Neural cell (in vitro differentiated cells): ENCODE results near the gene PRUNE2. TPM values are rescaled to one million over a fixed set of nuclear protein-coding genes. Genes with fewer than 3 reads are reported as not detected.

Experiments
- H2AFZ ChIP-seq: fragments of 200-600, 300-800 bp; sonication (generic), shearing (Covaris generic); 2 replicates; pipeline ENCODE4 v1.6.0; 2014; ENCODE audit warnings: low read depth, mild to moderate bottlenecking, antibody characterized with exemption, low read length, moderate library complexity
- H3F3A ChIP-seq: fragments of 200-600 bp; shearing (Covaris generic); 2 replicates; pipeline ENCODE4 v1.6.1; 2016; ENCODE audit warnings: mild to moderate bottlenecking, moderate library complexity, mixed read lengths, antibody characterized with exemption, low read length; ENCODE audit not compliant: insufficient read depth, poor library complexity, severe bottlenecking
- H3K27ac ChIP-seq: fragments of 200-600, 300-800 bp; sonication (generic), shearing (Covaris generic); 2 replicates; pipeline ENCODE4 v1.5.1; 2014; ENCODE audit warnings: mild to moderate bottlenecking, low read length, moderate library complexity
- H3K27me3 ChIP-seq: fragments of 300-800, 200-600 bp; sonication (generic), shearing (Covaris generic); 2 replicates; pipeline ENCODE4 v1.6.0; 2014; ENCODE audit warnings: mild to moderate bottlenecking, low read depth, low read length, moderate library complexity; ENCODE audit not compliant: insufficient read depth
- H3K36me3 ChIP-seq: fragments of 300-800, 200-600 bp; sonication (generic), shearing (Covaris generic); 2 replicates; pipeline ENCODE4 v1.5.1; 2014; ENCODE audit warnings: mild to moderate bottlenecking, antibody characterized with exemption, low read length, moderate library complexity; ENCODE audit not compliant: insufficient read depth
- H3K4me2 ChIP-seq: fragments of 300-800, 200-600 bp; sonication (generic), shearing (Covaris generic); 2 replicates; pipeline ENCODE4 v1.6.0; 2014; ENCODE audit warnings: mild to moderate bottlenecking, low read length
- H3K4me3 ChIP-seq: fragments of 300-800, 200-600 bp; sonication (generic), shearing (Covaris generic); 2 replicates; pipeline ENCODE4 v1.5.1; 2014; ENCODE audit warnings: mild to moderate bottlenecking, low read length, moderate library complexity
- H3K79me2 ChIP-seq: fragments of 200-600 bp; shearing (Covaris generic); replicated peaks from 2 replicates; pipeline ENCODE4 v1.6.0; 2014; ENCODE audit warnings: mild to moderate bottlenecking, low read length, moderate library complexity; ENCODE audit not compliant: insufficient read depth
- H3K9ac ChIP-seq: fragments of 300-800, 200-600 bp; sonication (generic), shearing (Covaris generic); 2 replicates; pipeline ENCODE4 v1.6.1; 2016; ENCODE audit warnings: mild to moderate bottlenecking, low read length, mixed read lengths
- H3K9me2 ChIP-seq: fragments of 200-600 bp; shearing (Covaris generic); 2 replicates; pipeline ENCODE4 v1.6.1; 2016; ENCODE audit warnings: mild to moderate bottlenecking, low read length, mixed read lengths; ENCODE audit not compliant: insufficient read depth
- H3K9me3 ChIP-seq: fragments of 200-600, 300-800 bp; sonication (generic), shearing (Covaris generic); 2 replicates; pipeline ENCODE4 v1.6.1; 2016; ENCODE audit warnings: mild to moderate bottlenecking, mixed run types, low read length, moderate library complexity, mixed read lengths
- H4K20me1 ChIP-seq: fragments of 200-600 bp; shearing (Covaris generic); 2 replicates; pipeline ENCODE4 v1.6.1; 2016; ENCODE audit warnings: mild to moderate bottlenecking, mixed run types; ENCODE audit not compliant: insufficient read depth
- CTCF ChIP-seq: fragments of 450-650 bp; IDR thresholded peaks from 2 replicates; pipeline ENCODE4 v1.5.1; 2014; ENCODE audit warnings: antibody characterized with exemption, mild to moderate bottlenecking, moderate library complexity; ENCODE audit not compliant: poor library complexity, severe bottlenecking
- EP300 ChIP-seq: fragments of 450-650 bp; conservative IDR thresholded peaks from 2 replicates; pipeline ENCODE4 v1.6.1; 2014; ENCODE audit warnings: antibody characterized with exemption, mild to moderate bottlenecking, moderate library complexity; ENCODE audit not compliant: poor library complexity, severe bottlenecking
- EZH2 ChIP-seq: fragments of 200-600, 300-800 bp; shearing (Covaris generic), sonication (generic); IDR thresholded peaks from 2 replicates; pipeline ENCODE4 v1.6.1; 2014; ENCODE audit warnings: antibody characterized with exemption, low read length, borderline replicate concordance, mild to moderate bottlenecking; ENCODE audit not compliant: insufficient read depth, poor library complexity, severe bottlenecking
- MXI1 ChIP-seq: fragments of 450-650 bp; conservative IDR thresholded peaks from 2 replicates; pipeline ENCODE4 v1.6.1; 2014; ENCODE audit warnings: antibody characterized with exemption, mild to moderate bottlenecking; ENCODE audit not compliant: poor library complexity, severe bottlenecking
- POLR2AphosphoS5 ChIP-seq: IDR thresholded peaks from 2 replicates; pipeline ENCODE4 v1.6.1; 2012
- RAD21 ChIP-seq: fragments of 450-650 bp; conservative IDR thresholded peaks from 2 replicates; pipeline ENCODE4 v1.6.1; 2014; ENCODE audit warnings: antibody characterized with exemption, mild to moderate bottlenecking, moderate library complexity
- REST ChIP-seq: IDR thresholded peaks from 2 replicates; pipeline ENCODE4 v1.6.1; 2012; ENCODE audit warnings: borderline replicate concordance
- SMC3 ChIP-seq: fragments of 450-650 bp; conservative IDR thresholded peaks from 2 replicates; pipeline ENCODE4 v1.6.1; 2014; ENCODE audit warnings: antibody characterized with exemption, mild to moderate bottlenecking, moderate library complexity; ENCODE audit not compliant: poor library complexity
- TAF1 ChIP-seq: IDR thresholded peaks from 2 replicates; pipeline ENCODE4 v1.6.1; 2012; ENCODE audit warnings: low read depth
- polyA plus RNA-seq: library from polyadenylated mRNA; depleted of rRNA; stranded (reverse); fragments of >200 nt; gene quantifications from 2 replicates; pipeline ENCODE4 v1.2.3, GENCODE V29; 2014

Gene PRUNE2
- polyA plus RNA-seq, 1 donor from 2014 or later = 9.7 TPM

- no peak overlapping the region for H3K4me3 ChIP-seq
- H3K36me3 ChIP-seq = no peaks in the 10 kb centered on the region
- no peak overlapping the region for H2AFZ ChIP-seq
- no peaks in the 10 kb centered on the region for H3F3A ChIP-seq
- H3K9ac ChIP-seq = no peak overlapping the region
- no peaks in the 10 kb centered on the region for H3K27me3 ChIP-seq
- H4K20me1 ChIP-seq = no peaks in the 10 kb centered on the region
- H3K9me3 ChIP-seq = no peaks in the 10 kb centered on the region
- no peaks in the 10 kb centered on the region for H3K79me2 ChIP-seq
- no peaks in the 10 kb centered on the region for H3K9me2 ChIP-seq
- TF ChIP-seq POLR2AphosphoS5 (no peak), CTCF (no peak), REST (no peak), SMC3 (no peak), EZH2 (no peak), TAF1 (no peak), MXI1 (no peak), RAD21 (no peak), EP300 (no peak)
- H3K4me2 ChIP-seq = no peak overlapping the region
- H3K27ac ChIP-seq = no peak overlapping the region
Measured at GRCh38 chr9:76680716-76681425, 225.0 kb downstream of the PRUNE2 start.

GRCh38 chr9:76677481-76678055 is 228.3 kb downstream of the PRUNE2 start:
- Histone ChIP-seq H3K9me2 (no peaks in the 10 kb centered on the region), H3F3A (no peaks in the 10 kb centered on the region), H3K36me3 (no peaks in the 10 kb centered on the region), H3K27ac (no peak overlapping the region), H3K79me2 (no peaks in the 10 kb centered on the region), H2AFZ (no peak overlapping the region), H3K4me2 (no peak overlapping the region), H3K9me3 (no peaks in the 10 kb centered on the region), H4K20me1 (no peaks in the 10 kb centered on the region), H3K27me3 (no peaks in the 10 kb centered on the region), H3K4me3 (no peak overlapping the region), H3K9ac (no peak overlapping the region)
- no peak for TF ChIP-seq TAF1
- no peak for TF ChIP-seq CTCF
- TF ChIP-seq REST = no peak
- no peak for TF ChIP-seq EP300
- no peak for TF ChIP-seq POLR2AphosphoS5
- TF ChIP-seq EZH2 = no peak
- no peak for TF ChIP-seq SMC3
- TF ChIP-seq MXI1 = no peak
- TF ChIP-seq RAD21 = no peak
